Fibroblast of pulmonary artery (primary cell): ENCODE measurements around the gene SUPT3H.

ENCODE experiments used
- DNase-seq: peaks from one replicate; pipeline ENCODE4 v3.0.0-alpha.2; 2010; ENCODE audit warnings: low read depth
- H3K4me3 ChIP-seq: replicated peaks from 2 replicates; pipeline ENCODE4 v1.5.1; 2011; ENCODE audit warnings: low read depth, mild to moderate bottlenecking, control low read depth, low read length, moderate library complexity
- CTCF ChIP-seq: IDR thresholded peaks from 2 replicates; pipeline ENCODE4 v1.5.1; 2011; ENCODE audit warnings: mild to moderate bottlenecking, control low read depth, low read length, inconsistent platforms; ENCODE audit errors: missing control alignments

The SUPT3H gene

GRCh38 chr6:45388328-45388727, 10.6 kb upstream of the SUPT3H start:
- peak; percentile 37 for DNase-seq
- no peak overlapping the region for H3K4me3 ChIP-seq
- no peak for TF ChIP-seq CTCF

GRCh38 chr6:45387236-45387635, 9.5 kb upstream of the SUPT3H start:
- peak; percentile 33 for DNase-seq
- no peak overlapping the region for H3K4me3 ChIP-seq
- TF ChIP-seq CTCF, result no peak

- no peak for DNase-seq
- no peak overlapping the region for H3K4me3 ChIP-seq
- no peak for TF ChIP-seq CTCF
Observed at GRCh38 chr6:45386501-45386900, 8.8 kb upstream of the SUPT3H start.

GRCh38 chr6:45382391-45382790, 4.7 kb upstream of the SUPT3H start:
- H3K4me3 ChIP-seq, result no peak overlapping the region
- no peak for TF ChIP-seq CTCF
- no peak for DNase-seq

- H3K4me3 ChIP-seq, result peak overlapping the region; percentile 71
- no peak for DNase-seq
- no peak for TF ChIP-seq CTCF
Observed at GRCh38 chr6:45378334-45378926, 696 bp upstream of the SUPT3H start.

GRCh38 chr6:45377043-45377553, 636 bp downstream of the SUPT3H start:
- peak overlapping the region; percentile 71 for H3K4me3 ChIP-seq
- TF ChIP-seq CTCF, result no peak
- DNase-seq, result no peak
